Measurements from ENCODE around the gene KLF15.

GRCh38 chr3:126372413-126373145 is 15.4 kb upstream of the KLF15 start:
- TF ChIP-seq POLR2A (IDR thresholded peaks at IDR 0.05) (no peak), CTCF (IDR thresholded peaks at IDR 0.05) (no peak), EP300 (IDR thresholded peaks at IDR 0.05) (no peak)

All from ovary (tissue), 3 donors.